ENCODE measurements around the gene VWA5B2. TPM values are rescaled to one million over a fixed set of nuclear protein-coding genes. Genes with fewer than 3 reads are reported as not detected.

The VWA5B2 gene
- total RNA-seq, 4 donors from 2014 or later, result not detected

DNA sequence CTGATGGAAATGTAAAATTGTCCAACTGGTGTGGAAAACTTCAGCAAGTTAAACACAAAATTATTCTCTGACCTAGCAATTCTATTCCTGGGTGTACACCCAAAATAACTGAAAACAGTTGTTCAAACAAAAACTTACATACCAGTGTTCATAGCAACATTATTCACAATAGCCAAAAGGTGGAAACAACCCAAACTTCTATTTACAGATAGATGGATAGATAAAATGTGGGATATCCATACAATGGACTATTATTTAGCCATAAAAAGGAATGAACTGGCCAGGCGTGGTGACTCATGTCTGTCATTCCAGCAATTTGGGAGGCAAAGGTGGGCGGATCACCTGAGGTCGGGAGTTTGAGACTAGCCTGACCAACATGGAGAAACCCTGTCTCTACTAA, 6.9 kb upstream of the VWA5B2 start:
- no peak for DNase-seq
- no peak overlapping the region for H3K4me3 ChIP-seq
- intact Hi-C loops (cut with DNase I; ENCODE audit: low total_unique reads), result no loop called here

DNA sequence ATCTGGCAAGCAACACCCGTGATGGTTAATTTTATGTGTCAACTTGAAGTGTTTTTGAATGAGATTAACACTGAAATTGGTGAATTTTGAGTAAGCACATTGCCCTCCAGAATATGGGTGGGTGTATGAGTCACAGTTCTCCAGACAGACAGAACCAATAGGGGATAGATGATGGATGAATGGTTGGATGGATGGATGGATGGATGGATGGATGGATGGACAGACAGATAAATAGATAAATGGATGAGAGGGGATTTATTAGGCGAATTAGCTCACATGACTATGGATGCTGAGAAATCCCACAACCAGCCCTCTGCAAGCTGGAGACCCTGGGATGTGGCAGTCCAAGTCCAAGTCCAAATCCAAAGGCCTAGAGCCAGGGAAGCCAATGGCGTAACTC, 5.4 kb upstream of the VWA5B2 start:
- TF ChIP-seq, protein P1, sequence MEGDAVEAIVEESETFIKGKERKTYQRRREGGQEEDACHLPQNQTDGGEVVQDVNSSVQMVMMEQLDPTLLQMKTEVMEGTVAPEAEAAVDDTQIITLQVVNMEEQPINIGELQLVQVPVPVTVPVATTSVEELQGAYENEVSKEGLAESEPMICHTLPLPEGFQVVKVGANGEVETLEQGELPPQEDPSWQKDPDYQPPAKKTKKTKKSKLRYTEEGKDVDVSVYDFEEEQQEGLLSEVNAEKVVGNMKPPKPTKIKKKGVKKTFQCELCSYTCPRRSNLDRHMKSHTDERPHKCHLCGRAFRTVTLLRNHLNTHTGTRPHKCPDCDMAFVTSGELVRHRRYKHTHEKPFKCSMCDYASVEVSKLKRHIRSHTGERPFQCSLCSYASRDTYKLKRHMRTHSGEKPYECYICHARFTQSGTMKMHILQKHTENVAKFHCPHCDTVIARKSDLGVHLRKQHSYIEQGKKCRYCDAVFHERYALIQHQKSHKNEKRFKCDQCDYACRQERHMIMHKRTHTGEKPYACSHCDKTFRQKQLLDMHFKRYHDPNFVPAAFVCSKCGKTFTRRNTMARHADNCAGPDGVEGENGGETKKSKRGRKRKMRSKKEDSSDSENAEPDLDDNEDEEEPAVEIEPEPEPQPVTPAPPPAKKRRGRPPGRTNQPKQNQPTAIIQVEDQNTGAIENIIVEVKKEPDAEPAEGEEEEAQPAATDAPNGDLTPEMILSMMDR (IDR thresholded peaks at IDR 0.05 in 4 of 5, conservative IDR thresholded peaks at IDR 0.05 in 1 of 5), result no peak
- TF ChIP-seq POLR2A (IDR thresholded peaks at IDR 0.05), result no peak
- no peak for DNase-seq
- Histone ChIP-seq H3K4me3 (no peak overlapping the region), H3K27ac (no peak overlapping the region), H3K27me3 (peaks cover 6 to 16% (median 10%) of the 10 kb centered on the region in 3 donors), H3K36me3 (no peaks in the 10 kb centered on the region), H3K9me3 (no peaks in the 10 kb centered on the region), H3K4me1 (no peaks in the 10 kb centered on the region)
- ATAC-seq, result no peak
- in situ Hi-C loops (cut with MboI; ENCODE audit: low sequenced_read_pairs in 4 of 4) (no loop called here), intact Hi-C loops (cut with DNase I; ENCODE audit: low total_unique reads) (no loop called here)

More for the DNA sequence above, 6.9 kb upstream of the VWA5B2 start:
- no peak for TF ChIP-seq POLR2A (IDR thresholded peaks at IDR 0.05)
- TF ChIP-seq, protein P1 (IDR thresholded peaks at IDR 0.05 in 4 of 5, conservative IDR thresholded peaks at IDR 0.05 in 1 of 5), result no peak
- no peak for ATAC-seq
- in situ Hi-C loops (cut with MboI; ENCODE audit: low sequenced_read_pairs in 4 of 4), result no loop called here
- H3K9me3 ChIP-seq, result no peaks in the 10 kb centered on the region
- H3K27ac ChIP-seq, result no peak overlapping the region
- H3K27me3 ChIP-seq, result peaks cover 0 to 7% (median 3%) of the 10 kb centered on the region in 3 donors
- H3K4me1 ChIP-seq, result no peaks in the 10 kb centered on the region
- H3K36me3 ChIP-seq, result no peaks in the 10 kb centered on the region

DNA sequence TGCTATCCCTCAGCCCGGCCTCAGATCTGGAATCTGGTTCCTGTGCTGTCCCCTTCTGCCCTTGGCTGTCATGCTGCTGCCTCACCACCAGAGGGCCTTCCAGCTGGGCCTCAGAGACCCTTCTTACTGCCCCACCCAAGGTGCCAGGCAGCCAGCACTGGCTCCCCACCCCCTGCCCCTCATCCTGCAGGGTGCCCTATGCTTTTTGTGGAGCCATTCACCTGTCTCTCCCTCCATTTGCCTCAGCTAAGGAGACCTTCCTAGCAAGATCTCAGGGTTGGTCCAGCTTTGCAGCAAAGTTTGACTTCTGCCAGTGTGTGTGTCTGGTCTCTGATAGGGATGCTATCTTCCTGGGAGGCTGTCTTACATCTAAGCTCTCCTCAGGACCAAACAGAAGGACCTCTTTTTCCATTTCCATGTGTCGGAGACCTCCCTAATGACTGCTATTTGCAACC, 1.9 kb upstream of the VWA5B2 start:
- intact Hi-C loops (cut with DNase I; ENCODE audit: low total_unique reads), result loop anchor here (5.0 kb wide), 1 partner anchor 60 kb away; no protein-coding TSS in a partner anchor
- peaks cover 4 to 9% of the 10 kb centered on the region in 2 donors for H3K4me1 ChIP-seq
- no peaks in the 10 kb centered on the region for H3K9me3 ChIP-seq
- TF ChIP-seq, protein P1 (IDR thresholded peaks at IDR 0.05 in 4 of 5, conservative IDR thresholded peaks at IDR 0.05 in 1 of 5), result peak; percentile 57 to 79 (median 68)
- no peak for TF ChIP-seq POLR2A (IDR thresholded peaks at IDR 0.05)
- H3K4me3 ChIP-seq, result no peak overlapping the region
- H3K27me3 ChIP-seq, result peaks cover 33 to 43% (median 36%) of the 10 kb centered on the region in 3 donors
- no peaks in the 10 kb centered on the region for H3K36me3 ChIP-seq
- H3K27ac ChIP-seq, result no peak overlapping the region
- DNase-seq (no peak), ATAC-seq (peak; percentile 25 to 54)
- in situ Hi-C loops (cut with MboI; ENCODE audit: low sequenced_read_pairs in 4 of 4), result loop anchor here in 2 of 4 donors (25.0 kb wide), 2 partner anchors 90 to 340 kb away; partner anchors contain the start of genes EIF2B5 (in 1 of the 2) and PARL (in 1 of the 2)

DNA sequence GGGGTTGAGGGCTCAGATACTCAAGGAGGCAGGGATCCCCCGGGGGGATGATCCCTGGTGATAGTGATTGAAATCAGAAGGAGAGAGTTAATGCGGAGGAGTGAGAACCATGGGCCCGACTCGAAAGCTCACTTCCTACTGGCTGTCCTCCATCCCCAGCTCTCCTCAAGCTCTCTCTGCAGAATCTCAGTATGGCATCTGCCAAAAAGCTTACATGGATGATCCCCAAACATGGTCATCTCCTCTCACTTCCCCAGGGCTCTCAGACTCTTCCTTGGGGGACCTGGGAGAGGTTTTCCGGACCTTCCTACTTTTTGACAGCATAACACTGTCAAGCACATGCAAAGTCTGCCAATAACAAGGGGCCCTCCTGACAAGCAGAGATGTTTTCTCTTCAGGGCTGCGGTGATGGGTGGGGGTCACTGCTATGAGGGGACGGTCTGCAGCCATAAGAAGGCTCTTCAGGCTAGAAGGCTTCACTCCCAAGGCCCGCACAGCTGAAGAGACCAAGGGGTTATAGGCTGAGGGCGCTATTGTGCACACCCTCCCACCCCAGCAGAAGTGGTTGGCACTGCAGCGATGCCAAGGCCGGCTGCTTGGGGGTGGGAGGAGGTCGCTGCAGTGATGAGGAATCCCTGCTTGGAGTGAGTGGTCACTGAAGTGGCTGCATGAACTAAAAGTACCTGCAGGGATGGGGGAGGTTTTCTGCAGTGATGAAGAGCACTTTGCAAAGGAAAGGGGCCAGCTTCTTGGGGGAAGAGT, 828 bp upstream of the VWA5B2 start:
- H3K36me3 ChIP-seq, result no peaks in the 10 kb centered on the region
- peaks cover 4 to 9% of the 10 kb centered on the region in 2 donors for H3K4me1 ChIP-seq
- intact Hi-C loops (cut with DNase I; ENCODE audit: low total_unique reads), result loop anchor here (2.0 to 5.0 kb wide), 2 partner anchors 22 to 59 kb away; no protein-coding TSS in a partner anchor
- in situ Hi-C loops (cut with MboI; ENCODE audit: low sequenced_read_pairs in 4 of 4), result loop anchor here in 2 of 4 donors (25.0 kb wide), 2 partner anchors 91 to 341 kb away; partner anchors contain the start of genes EIF2B5 (in 1 of the 2) and PARL (in 1 of the 2)
- H3K4me3 ChIP-seq, result peak overlapping the region in 2 of 4 donors; percentile 49 to 55
- H3K27ac ChIP-seq, result no peak overlapping the region
- TF ChIP-seq, protein P1 (IDR thresholded peaks at IDR 0.05 in 4 of 5, conservative IDR thresholded peaks at IDR 0.05 in 1 of 5), result no peak
- DNase-seq, result no peak
- H3K9me3 ChIP-seq, result no peaks in the 10 kb centered on the region
- H3K27me3 ChIP-seq, result peaks cover 33 to 45% (median 36%) of the 10 kb centered on the region in 3 donors
- no peak for ATAC-seq

All from gastrocnemius medialis (tissue), 4 donors.